ENCODE data around the gene PAPPA.

PAPPA gene

DNA sequence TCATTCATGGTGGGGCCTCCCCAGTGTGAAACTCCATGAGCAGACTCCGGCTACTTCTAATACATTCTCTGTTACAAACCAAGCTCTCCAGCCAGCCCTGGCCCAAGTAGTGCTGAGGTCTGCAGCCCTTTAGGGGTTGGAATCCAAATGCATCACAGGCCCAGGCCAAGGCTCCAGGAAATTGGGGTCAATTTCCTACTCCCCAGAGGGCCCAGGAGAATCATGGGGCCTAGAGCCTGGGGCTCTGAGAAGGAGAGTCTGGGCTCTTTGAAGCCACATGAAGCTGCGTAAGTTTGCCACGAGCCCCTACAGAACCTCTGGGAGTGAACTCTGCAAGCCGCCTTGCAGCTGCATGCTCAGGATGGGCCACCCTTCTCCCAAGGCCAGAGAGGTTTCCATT, 206.4 kb downstream of the PAPPA start:
- DNase-seq, result no peak

DNA sequence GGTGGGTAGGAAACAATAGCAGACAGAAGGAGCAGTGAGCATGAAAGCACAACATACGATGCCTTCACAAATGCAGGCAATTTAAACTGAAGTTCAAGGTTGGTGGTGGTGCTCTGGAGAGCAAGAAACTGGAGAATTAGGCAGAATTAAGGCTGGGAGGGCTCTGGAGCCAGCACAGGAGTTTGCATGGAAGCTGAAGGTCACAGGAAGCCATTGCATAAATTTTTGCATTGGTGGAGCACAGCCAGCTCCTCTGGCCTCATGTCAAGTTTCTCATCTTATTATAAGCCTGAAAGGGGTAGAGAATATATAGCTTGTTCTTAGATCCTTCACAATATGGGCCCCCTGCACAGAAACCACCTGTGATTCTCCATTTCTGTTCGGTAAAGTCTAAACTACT, 207.4 kb downstream of the PAPPA start:
- DNase-seq, result no peak

DNA sequence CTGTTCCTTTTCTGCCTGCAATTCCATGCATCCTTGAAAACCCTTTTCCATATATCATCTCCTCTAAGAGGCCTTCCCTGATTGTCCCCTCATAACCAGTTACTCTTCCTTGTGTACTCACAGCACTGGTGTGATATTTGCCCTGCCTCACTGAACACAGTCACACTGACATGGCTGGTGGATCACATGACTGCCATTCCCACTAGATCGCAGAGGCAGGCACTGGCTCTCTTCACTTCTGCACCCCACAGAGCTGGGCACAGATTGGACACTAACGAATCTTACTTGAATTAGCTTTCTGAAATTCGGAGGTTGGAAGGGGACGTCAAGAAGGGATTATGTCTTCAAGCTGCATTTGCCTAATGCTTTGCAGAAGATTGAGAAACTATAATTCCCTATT, 208.0 kb downstream of the PAPPA start:
- DNase-seq, result no peak

DNA sequence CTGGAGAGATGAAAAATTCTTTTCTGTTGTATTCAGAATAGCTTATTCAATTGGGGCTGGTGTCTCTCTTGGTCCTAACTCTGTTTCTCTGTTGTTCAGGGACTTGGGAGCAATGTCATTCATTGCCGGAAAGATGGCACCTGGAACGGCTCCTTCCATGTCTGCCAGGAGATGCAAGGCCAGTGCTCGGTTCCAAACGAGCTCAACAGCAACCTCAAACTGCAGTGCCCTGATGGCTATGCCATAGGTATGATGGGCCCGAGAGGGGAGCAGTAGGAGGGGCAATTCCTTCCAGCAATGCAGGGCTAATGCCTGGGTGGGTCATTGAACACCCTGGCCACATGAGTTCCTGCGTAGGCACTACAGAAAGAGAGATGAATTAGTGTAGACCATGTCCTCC, 208.9 kb downstream of the PAPPA start:
- DNase-seq, result no peak

DNA sequence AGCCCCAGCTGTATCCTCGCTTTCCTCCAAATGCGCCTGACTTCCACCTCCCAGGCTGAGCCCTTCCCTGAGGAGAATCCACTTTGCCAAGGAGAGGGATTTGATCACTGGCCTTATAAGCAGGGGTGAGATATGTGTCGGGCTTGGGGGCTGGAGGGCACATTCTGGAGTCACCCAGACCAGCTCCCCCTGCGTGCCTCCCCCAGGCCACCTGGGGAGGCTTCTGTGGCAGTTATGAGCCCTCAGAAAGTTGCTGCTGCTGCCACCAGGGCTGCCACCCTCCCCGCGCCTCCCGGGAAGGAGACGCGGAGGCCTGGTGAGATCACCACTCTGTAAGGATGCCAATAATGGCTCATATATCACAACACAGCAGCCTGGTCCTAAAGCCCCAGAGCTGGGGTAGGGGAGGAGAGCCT, 211.5 kb downstream of the PAPPA start:
- peak; percentile 23 for DNase-seq

DNA sequence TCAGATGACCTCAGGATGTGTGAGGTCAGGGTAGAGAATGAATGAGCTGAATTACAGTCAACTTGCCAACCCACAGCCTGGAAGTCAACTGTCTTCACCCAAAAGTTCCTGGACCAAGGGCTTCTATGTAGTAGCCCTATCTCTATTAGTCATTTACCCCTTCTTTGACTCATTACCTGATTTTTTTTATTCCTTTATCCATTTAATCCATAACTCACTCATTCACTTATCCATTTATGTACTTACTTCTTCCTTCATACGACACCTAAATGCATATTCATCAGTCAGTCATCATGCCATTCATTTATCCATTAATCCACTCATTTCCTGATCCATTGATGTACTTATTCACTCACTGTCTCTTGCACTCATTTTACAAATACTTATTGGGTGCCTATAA, 212.7 kb downstream of the PAPPA start:
- DNase-seq, result no peak

DNA sequence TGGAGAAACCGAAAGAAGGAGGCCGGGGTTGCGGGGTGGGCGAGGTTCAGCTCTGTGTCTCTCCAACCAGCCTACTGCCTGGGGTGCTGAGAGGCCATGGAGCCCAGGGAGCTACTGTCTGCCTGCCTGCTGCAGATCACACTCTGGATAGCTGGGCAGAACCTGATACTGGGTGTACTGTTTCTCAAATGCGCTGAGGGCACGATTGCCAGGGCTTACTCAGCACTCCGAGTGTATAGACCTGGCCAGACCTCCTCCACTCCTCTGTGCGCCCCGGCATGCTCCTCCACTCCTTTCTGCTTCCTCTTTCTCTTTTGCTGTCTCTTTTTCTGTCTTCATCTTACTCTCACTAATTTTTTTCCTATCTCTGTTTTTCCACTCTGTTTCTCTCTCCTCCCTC, 215.1 kb downstream of the PAPPA start:
- no peak for DNase-seq

DNA sequence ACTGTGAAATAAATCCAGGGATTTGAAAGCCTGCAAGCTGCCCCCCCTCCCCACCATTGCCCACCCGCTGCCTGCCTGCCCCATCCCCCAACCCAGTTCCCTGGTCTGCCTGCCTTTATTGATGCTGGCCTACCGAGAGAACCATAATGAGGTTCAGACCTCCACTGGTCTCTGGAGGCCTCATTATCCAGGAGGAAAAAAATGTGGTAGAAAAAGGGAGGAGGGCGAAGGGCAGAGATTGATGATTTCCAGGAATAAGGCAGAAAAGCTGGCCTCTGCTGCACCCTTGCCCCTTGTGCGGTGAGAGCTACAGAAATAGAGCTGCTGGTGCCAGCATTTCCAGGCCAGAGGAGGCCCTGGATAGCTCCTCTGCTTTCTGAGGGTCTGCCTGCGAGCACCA, 216.1 kb downstream of the PAPPA start:
- no peak for DNase-seq

DNA sequence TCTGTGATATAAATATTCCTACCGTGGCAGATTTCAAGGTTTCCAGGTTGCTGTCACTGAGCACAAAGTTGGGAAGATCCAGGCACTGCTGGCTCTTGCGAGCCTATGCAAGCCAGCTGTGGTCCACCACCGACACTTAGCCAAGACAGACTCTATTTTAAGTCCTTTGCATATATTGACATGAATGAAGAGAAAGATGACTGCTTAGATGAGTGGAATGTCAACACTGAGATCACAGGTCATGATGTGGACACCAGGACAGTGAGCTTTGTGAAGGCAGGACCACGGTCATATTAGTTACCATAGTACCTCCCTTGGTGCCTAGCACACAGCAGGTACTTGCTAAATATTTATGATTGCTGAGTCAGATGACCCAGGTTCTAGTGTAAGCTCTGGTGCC, 217.0 kb downstream of the PAPPA start:
- no peak for DNase-seq

DNA sequence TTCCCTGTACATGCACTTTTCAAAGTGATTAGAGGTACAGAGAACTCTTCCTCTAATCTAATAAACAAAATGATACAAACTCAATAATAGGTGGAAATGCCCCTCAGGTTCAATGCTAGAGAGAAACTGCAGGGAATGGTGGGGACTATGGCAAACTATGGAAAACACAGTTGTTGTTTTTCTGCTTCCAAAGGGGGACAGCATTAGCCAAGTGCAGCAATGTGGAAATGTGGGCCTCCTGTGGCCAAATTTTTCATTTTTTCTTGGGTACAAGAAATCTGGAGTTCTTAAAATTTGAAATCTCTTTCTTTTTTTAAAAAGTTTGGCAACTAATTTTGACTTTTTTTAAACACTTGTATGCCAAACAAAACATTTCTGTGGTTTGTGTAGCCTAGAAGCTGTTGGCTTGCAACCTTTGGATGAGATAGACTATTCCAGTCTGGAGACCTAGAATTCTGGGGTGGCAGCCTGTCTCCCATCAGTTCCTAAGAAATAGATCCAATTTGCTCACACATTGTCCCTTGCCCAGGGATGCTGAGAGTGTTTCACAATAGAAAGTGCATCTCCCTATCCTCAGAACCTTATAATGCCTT, 218.6 kb downstream of the PAPPA start:
- DNase-seq, result no peak

DNA sequence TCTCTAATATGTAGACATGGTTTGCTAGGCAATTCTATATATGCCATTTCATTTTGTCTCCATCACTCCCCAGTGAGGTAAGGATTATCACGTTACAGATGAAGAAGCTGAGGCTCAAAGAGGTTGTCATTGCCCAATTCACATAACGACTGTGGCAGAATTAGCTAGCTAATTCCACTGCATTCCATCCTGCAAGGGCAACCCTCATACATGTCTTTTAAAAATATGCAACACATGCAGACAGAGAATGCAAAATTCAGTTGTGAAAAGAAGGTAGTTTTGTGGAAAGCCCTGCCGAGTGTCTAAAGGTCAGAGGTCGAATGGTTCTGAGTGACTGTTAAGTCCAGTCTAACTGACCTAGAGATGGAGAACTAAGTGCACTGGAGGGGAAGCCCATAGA, 219.2 kb downstream of the PAPPA start:
- DNase-seq, result no peak

DNA sequence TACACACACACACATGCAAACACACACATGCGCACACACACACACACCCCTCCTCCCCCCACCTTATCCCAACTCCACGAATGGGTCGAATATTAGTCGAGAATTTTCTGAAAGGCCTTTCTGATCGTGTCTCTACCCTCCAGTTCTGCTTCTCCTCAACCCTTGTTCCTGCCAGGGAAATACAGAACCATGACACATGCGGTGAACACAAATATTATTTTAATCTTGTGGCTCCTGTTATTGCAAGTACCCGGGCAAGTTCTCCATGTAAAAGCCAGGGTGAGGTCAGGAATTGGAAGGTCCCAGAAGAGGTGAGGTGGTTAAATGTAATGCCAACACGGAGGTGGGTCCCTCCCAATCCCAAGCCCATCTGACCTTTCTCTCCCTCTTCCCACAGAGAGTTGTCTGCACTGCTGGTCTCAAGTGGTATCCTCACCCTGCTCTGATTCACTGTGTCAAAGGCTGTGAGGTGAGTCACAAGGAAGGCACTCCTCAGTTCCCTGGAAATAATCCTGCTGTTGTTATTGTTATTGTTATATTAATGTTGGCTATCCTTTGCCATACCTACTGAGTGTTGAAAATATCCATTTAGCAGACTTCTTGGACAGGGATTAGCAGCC, 223.7 kb downstream of the PAPPA start:
- no peak for DNase-seq

DNA sequence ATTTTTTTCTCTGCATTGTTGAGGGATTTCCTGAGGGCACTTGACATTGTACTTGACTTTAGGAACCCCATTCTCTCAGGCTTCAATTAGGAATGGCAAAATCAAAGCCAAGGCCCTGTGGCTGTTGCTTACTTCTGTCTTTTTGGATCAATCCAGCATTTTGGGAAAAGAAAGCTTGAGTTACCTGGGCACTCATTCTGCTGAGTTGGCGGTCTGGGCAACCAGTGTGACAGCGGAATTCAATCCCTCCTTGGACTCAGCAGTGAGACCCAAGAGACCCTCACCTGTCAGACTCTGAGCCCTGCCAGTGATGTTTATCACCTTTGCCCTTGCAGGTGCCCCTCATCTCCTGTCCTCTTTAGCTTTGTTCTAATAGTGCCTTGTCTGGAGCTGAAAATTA, 225.3 kb downstream of the PAPPA start:
- no peak for DNase-seq

DNA sequence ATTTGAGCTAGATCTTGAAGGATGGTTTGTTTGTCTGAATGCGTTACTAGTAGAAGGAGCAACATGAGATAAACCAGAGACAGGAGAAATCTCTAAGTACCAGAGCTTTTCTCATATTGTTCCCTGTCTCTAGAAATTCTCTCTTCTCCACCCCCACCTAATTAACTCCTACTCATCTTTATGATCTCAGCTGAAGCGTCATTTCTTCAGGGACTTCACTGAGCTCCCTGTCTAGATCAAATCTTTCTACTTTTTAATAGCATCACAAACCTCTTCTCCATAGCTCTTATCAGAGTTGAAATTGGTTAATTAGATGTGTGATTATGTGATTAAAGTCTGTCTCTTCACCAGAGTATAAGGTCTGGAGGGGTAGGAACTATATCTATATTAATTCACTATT, 226.2 kb downstream of the PAPPA start:
- DNase-seq, result no peak

DNA sequence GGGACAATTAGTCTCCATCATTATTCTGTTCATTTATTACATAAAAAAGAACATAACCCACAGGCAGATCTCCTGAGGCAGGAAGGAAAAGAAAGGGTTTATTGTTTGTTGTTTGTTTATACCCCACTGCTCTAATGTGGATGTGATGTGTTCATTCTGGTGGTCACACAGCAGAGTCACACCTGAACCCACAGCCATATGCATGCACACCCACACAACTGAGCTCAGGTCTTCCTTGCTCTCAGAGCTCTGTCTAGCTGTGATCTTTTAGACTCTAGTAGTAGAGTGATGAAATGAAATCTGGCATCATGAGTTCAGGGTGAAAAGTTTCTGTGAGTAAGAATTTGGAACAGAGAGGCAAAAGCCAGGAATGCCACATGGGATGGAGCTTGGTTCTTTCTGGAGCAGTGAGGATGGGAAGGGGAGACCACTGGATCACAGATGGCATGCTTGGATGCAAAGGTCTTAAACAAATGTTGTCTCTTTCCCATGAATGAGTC, 227.0 kb downstream of the PAPPA start:
- no peak for DNase-seq

DNA sequence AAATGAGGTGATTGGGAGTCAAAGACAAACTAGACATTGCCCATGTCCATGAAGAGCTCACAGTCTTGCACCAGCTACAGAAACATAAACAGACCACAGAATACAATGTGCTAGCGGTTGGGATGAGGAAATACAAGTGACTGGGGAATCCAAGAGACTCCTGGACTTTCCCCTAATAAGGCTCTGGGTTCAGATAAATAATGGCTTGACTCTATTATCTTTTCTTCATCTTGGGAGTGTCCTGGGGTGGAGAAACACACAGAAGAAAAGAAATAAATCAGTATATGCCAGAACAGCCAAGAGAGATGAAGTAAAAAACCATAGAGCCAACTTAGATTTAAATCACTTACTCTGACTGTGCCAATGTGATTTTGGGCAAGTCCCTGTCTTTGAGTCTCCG, 227.8 kb downstream of the PAPPA start:
- no peak for DNase-seq

DNA sequence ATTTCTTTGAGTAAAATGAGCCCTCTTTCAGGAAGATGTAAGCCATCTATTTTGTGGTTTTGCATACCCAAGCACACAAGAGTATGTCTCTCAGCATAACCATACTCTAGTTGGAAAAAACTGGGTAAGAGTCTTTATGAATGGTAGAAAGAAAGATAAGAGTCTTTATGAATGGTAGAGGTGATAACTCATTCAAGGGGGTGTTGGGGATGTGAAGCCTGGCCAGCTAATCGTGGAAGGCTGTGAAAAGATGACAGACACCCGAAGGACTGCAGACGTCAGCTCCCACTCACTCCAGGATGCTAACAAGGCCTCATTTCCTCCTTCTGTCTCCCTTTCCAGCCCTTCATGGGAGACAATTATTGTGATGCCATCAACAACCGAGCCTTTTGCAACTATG, 228.5 kb downstream of the PAPPA start:
- no peak for DNase-seq

DNA sequence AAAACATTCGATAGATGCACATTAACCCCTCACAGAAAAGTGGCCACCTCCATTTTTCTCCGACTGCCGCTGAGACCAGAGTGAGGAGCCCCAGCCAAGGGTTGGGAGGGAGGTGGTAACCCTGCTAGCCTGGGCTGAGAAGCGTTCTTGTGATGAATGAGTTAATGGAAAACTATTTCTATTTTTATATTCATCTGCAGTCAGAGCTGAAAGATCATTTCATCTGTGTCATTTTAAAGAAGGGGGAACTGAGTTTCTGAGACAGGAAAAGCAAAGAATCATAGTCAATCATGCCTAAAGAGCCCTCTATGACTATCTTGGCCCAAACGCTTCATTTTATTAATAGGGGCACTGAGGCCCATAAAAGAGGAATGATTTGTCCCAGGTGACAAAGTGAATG, 229.5 kb downstream of the PAPPA start:
- DNase-seq, result no peak

DNA sequence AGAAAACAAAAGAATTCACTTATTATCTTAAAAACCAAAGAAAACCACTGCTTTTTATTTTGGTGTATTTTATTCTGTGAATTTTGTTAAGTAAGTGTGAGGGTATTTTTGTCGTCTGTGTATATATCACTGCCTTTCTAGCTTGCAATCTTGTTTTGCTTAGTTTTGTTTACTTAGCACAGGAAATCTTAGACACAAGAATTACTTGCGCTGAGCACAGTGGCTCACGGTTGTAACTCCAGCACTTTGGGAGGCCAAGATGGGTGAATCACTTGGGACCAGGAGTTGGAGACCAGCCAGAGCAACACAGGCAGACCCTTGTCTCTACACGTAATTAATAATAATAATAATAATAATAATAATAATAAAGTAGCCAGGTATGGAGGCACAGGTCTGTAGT, 230.3 kb downstream of the PAPPA start:
- no peak for DNase-seq

DNA sequence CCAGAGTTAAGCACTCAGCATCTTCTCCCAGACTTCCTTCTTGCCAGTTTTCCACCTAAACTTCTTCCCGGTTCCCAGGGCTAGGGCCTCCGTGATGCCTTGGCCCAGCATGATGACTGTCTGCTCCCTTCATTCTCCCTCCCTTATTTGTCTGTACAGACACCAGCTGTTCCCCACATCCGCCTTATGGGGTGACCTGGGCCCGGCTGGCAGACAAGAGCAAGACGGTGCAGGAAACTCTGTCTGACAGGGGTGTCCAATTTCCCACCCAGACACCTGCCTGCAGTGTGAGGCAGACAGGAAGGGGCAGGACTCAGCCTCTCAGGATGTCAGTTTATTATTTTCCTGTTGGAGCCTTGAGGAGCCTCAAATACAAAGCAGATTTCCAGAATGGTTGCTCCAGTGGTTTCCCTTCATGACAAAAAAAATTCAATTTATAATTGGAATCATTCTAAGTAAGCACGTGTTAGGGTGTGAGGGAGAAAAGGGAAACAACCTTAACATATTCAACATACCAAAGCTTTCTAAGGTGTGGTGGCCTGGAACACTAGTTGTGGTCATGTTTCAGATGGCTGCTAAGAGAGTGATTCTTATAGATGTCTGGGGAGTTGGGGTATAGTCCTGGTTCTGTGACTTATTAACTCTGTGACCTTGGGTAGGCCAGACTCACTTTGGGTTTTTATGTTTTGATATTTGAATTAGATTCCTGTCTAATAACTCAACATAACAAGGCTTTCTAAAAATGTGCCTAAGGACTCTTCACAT, 234.5 kb downstream of the PAPPA start:
- no peak for DNase-seq

DNA sequence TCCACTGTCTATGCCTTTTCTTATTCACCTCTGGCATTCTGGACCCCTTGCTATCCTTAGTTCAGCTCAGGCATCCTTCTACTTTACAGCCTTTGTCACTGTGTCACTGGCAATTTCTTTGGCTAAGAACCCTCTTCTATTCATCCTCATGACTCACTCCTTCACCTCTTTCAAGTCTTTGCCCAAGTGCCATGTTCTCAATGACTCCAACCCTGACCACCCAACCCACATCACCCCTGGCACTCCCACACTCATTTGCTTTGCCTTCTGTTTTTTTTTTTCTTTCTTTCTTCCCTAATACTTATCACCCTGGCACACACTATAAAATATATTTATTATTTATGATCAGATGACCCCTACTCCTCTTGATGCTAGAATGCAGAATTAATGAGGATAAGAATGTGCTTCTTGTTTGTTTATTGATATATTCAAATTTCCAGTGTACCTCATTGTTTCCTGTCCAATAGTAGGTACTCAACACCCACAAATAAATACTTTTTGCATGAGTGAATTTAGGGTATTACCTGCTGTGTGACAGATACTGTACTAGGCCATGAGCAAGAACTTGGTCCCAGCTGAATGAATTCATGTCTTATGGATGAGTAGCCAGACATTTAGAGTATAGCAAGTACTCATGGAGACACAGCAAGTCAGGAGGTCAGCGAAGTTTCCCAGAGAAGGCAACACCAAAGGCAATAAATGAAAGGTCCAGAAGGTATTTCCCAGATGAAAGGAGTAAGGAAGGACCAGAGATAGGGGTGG, 236.1 kb downstream of the PAPPA start:
- no peak for DNase-seq

DNA sequence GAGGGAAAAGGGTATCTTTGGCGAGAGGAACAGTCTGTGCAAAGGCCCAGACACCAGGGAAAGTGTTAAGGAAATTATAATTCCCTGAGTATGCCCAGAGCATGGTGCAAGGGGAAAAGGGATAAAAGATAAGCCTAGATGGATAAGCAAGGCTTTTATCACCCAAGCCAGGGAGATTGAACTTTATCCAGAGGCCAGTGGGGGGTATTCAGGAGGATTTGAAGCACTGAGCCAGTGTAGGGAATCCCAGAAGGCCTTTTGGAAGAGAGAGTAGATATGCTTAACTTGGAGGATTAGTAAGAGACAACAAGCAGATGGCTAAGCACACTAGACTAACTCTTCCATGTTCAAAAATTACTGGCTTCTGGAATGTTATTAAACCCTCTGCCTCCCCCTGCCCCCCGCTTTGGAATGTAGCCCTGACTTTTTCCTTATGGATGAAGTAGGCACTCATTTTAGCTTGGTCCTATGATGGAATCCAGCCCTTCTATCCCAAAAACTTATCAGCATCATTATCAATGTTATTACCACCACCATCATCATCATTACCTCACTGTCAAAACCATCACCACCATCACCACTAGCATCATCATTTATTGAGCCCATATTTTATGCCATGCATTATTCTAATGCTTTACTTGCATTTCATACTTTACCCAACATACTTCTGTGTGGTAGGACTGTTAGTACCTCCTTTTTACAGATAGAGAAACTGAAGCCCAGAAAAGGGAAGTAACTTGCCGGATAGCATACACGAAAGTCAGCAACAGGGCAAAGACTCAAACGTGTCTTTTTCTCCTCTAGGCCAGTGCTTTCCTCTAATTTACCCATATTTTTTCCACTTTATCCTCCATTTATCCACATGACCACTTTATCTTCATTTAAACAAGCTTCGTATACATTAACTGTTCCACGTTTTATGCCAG, 237.0 kb downstream of the PAPPA start:
- no peak for DNase-seq
